PC-3 (cell line): ENCODE results near the gene KCNQ1. TPM values are rescaled to one million over a fixed set of nuclear protein-coding genes. Genes with fewer than 3 reads are reported as not detected.

Source experiments
- ATAC-seq: fragments of 200-7000 bp; cut with Tn5 transposase; 2 replicates; pipeline ENCODE4 v1.9.1; 2020; ENCODE audit warnings: mild to moderate bottlenecking, moderate library complexity
- BruUV-seq: library from RNA; stranded (reverse); fragments of 400-500 nt; replicated peaks from 2 replicates; lab custom pipeline; 2021; lab: Mats Ljungman, UMichigan
- CTCF ChIA-PET: fragments of 300-600 bp; sonication (Branson Sonifier 250); formaldehyde crosslinking; loops from one replicate; lab custom pipeline; 2022; ENCODE audit warnings: antibody characterized with exemption; lab: Charles Lee
- POLR2A ChIA-PET: fragments of 300-600 bp; sonication (Branson Sonifier 250); formaldehyde crosslinking; loops from one replicate; lab custom pipeline; 2022; ENCODE audit warnings: antibody characterized with exemption; ENCODE audit not compliant: unreplicated experiment; lab: Charles Lee
- DNase-seq: peaks from one replicate; pipeline ENCODE4 v3.0.0-alpha.2; 2015
- H2AFZ ChIP-seq: fragments of 300-600 bp; sonication (generic); 2 replicates; pipeline ENCODE4 v1.6.0; 2016; ENCODE audit warnings: antibody characterized with exemption, low read length
- H3F3A ChIP-seq: fragments of 300-600 bp; sonication (generic); one replicate; pipeline ENCODE4 v1.6.0; 2017; ENCODE audit warnings: antibody characterized with exemption, low read length, control low read depth, mild to moderate bottlenecking; ENCODE audit not compliant: unreplicated experiment
- H3K27ac ChIP-seq: fragments of 300-600 bp; sonication (generic); 2 replicates; pipeline ENCODE4 v1.5.1; 2016; ENCODE audit warnings: mild to moderate bottlenecking, low read length
- H3K27me3 ChIP-seq: fragments of 300-600 bp; sonication (generic); 2 replicates; pipeline ENCODE4 v1.6.1; 2016; ENCODE audit warnings: low read length, mixed read lengths
- H3K36me3 ChIP-seq: fragments of 300-600 bp; sonication (generic); 2 replicates; pipeline ENCODE4 v1.6.1; 2016; ENCODE audit warnings: low read depth, mixed run types, low read length, mixed read lengths
- H3K4me1 ChIP-seq: fragments of 300-600 bp; sonication (generic); 2 replicates; pipeline ENCODE4 v1.5.1; 2016; ENCODE audit warnings: low read length; ENCODE audit not compliant: insufficient read depth
- H3K4me2 ChIP-seq: fragments of 300-600 bp; sonication (generic); 2 replicates; pipeline ENCODE4 v1.6.0; 2016; ENCODE audit warnings: low read length
- H3K4me3 ChIP-seq: fragments of 300-600 bp; sonication (generic); 2 replicates; pipeline ENCODE4 v1.5.1; 2016; ENCODE audit warnings: mild to moderate bottlenecking, low read length, mixed read lengths
- H3K79me2 ChIP-seq: fragments of 300-600 bp; sonication (generic); 2 replicates; pipeline ENCODE4 v1.6.1; 2017; ENCODE audit warnings: low read length, mixed read lengths
- H3K9ac ChIP-seq: fragments of 300-600 bp; sonication (generic); 2 replicates; pipeline ENCODE4 v1.6.0; 2016; ENCODE audit warnings: mild to moderate bottlenecking, low read length
- H3K9me2 ChIP-seq: fragments of 300-600 bp; sonication (generic); replicated peaks from 2 replicates; pipeline ENCODE4 v1.6.1; 2016; ENCODE audit warnings: mixed run types, low read length, mixed read lengths
- H3K9me3 ChIP-seq: fragments of 300-600 bp; sonication (generic); 2 replicates; pipeline ENCODE4 v1.6.1; 2016; ENCODE audit warnings: low read length, mixed read lengths
- H4K20me1 ChIP-seq: fragments of 300-600 bp; sonication (generic); 2 replicates; pipeline ENCODE4 v1.6.1; 2016; ENCODE audit warnings: low read length, mixed read lengths
- EZH2 ChIP-seq: fragments of 300-600 bp; sonication (generic); IDR thresholded peaks from one replicate; pipeline ENCODE4 v1.6.1; 2017; ENCODE audit warnings: antibody characterized with exemption, mild to moderate bottlenecking, low read length; ENCODE audit not compliant: unreplicated experiment
- EZH2phosphoT487 ChIP-seq: fragments of 300-600 bp; sonication (generic); IDR thresholded peaks from 2 replicates; pipeline ENCODE4 v1.6.1; 2018; ENCODE audit warnings: mild to moderate bottlenecking, antibody characterized with exemption, low read length, borderline replicate concordance
- intact Hi-C: fragments of 100-400 bp; cut with micrococcal nuclease; formaldehyde crosslinking; loops from 2 replicates; pipeline ENCODE4 v1.9.0; 2023
- total RNA-seq: library from RNA; depleted of rRNA; stranded (reverse); fragments of >200 nt; gene quantifications from 2 replicates; pipeline ENCODE4 v1.2.3, GENCODE V29; 2014
- TF ChIP-seq, protein P1 (sequence below): fragments of 300-600 bp; sonication (generic); conservative IDR thresholded peaks from 2 replicates; pipeline ENCODE4 v1.5.1; 2017; ENCODE audit warnings: antibody characterized with exemption, low read depth, mild to moderate bottlenecking, low read length

KCNQ1 gene
- total RNA-seq, 1 experiment from 2014 or later, result 0.40 TPM

DNA sequence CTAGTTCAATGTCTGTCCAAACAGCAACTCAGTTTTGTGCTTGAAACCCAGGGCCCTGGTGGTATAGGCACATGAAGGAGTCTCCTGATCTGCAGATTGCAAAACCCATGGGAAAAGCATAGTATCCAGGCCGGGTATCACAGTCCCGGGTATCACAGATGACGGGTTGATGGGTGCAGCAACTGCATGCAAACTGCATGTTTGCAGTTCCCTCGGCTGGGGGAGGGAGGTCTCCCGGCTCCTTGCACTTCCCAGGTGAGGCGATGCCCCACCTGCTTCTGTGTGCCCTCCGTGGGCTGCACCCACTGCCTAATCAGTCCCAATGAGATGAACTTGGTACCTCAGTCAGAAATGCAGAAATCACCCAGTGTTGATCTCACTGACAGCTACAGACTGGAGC is 53.9 kb downstream of the KCNQ1 start:
- ChIA-PET CTCF (no interaction called here), POLR2A (no interaction called here)

DNA sequence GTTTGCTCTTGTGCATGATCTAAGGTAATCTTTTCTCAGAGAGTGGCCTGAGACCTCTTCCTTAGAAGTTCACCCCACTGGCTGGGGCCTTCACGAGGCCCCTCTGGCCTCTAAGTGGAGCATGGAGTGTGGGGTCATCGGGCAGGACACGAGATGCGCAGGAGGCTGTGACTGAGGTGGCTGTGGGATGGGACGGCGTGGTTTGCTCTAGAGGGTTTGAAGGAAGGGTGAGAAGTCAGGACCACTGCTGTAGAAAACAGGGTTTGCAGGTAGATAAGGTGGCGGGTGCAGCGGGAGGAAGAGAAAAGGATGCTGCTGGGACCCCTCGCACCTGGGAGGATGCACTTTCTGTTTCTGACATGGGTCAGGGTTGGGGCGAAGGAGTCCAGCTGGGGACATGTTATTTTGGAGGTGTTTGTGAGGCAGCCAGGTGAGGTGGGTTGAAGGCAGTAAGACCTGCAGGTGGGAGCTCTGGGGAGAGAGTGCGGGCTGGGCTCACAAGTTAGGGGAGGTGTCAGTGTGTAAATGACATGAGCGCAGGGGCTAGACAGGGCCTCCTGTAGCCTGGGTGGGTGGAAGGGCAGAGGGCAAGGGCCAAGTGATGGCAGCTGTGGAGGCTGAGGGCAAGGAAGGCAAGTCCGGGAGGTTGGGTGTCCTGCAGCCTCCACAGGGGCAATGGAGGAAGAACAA is 62.5 kb downstream of the KCNQ1 start:
- ChIA-PET CTCF (no interaction called here), POLR2A (no interaction called here)
- BruUV-seq, result no TSS peak
- intact Hi-C loops, result no loop called here
- no peaks in the 10 kb centered on the region for H4K20me1 ChIP-seq
- H3K36me3 ChIP-seq, result no peaks in the 10 kb centered on the region
- no peak overlapping the region for H3K4me2 ChIP-seq
- TF ChIP-seq EZH2, result no peak
- TF ChIP-seq, protein P1, sequence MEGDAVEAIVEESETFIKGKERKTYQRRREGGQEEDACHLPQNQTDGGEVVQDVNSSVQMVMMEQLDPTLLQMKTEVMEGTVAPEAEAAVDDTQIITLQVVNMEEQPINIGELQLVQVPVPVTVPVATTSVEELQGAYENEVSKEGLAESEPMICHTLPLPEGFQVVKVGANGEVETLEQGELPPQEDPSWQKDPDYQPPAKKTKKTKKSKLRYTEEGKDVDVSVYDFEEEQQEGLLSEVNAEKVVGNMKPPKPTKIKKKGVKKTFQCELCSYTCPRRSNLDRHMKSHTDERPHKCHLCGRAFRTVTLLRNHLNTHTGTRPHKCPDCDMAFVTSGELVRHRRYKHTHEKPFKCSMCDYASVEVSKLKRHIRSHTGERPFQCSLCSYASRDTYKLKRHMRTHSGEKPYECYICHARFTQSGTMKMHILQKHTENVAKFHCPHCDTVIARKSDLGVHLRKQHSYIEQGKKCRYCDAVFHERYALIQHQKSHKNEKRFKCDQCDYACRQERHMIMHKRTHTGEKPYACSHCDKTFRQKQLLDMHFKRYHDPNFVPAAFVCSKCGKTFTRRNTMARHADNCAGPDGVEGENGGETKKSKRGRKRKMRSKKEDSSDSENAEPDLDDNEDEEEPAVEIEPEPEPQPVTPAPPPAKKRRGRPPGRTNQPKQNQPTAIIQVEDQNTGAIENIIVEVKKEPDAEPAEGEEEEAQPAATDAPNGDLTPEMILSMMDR, result no peak
- no peak for TF ChIP-seq EZH2phosphoT487
- no peaks in the 10 kb centered on the region for H3K4me1 ChIP-seq
- peaks cover 25% of the 10 kb centered on the region; the same call in 1 of the 2 replicates for H3K27me3 ChIP-seq
- H3K4me3 ChIP-seq, result no peak overlapping the region
- no peaks in the 10 kb centered on the region for H3F3A ChIP-seq
- no peak overlapping the region for H2AFZ ChIP-seq
- no peak overlapping the region for H3K27ac ChIP-seq
- H3K79me2 ChIP-seq, result no peaks in the 10 kb centered on the region
- no peaks in the 10 kb centered on the region for H3K9me2 ChIP-seq
- DNase-seq, result no peak
- no peak for ATAC-seq
- no peaks in the 10 kb centered on the region for H3K9me3 ChIP-seq
- no peak overlapping the region for H3K9ac ChIP-seq

More for the DNA sequence above, 53.9 kb downstream of the KCNQ1 start:
- no peak overlapping the region for H3K9ac ChIP-seq
- H3K9me3 ChIP-seq, result peaks cover 3% of the 10 kb centered on the region; the same call in 1 of the 2 replicates
- no peak overlapping the region for H3K4me3 ChIP-seq
- no peak overlapping the region for H3K4me2 ChIP-seq
- H3K79me2 ChIP-seq, result no peaks in the 10 kb centered on the region
- intact Hi-C loops, result no loop called here
- ATAC-seq (no peak), DNase-seq (no peak)
- no peak overlapping the region for H2AFZ ChIP-seq
- H3K9me2 ChIP-seq, result no peaks in the 10 kb centered on the region
- TF ChIP-seq, protein P1, result no peak
- TF ChIP-seq EZH2 (no peak), EZH2phosphoT487 (no peak)
- H3K27ac ChIP-seq, result no peak overlapping the region
- no peaks in the 10 kb centered on the region for H3K4me1 ChIP-seq
- BruUV-seq, result no TSS peak
- peaks cover 13% of the 10 kb centered on the region; the same call in 1 of the 2 replicates for H3K27me3 ChIP-seq
- H3K36me3 ChIP-seq, result no peaks in the 10 kb centered on the region
- no peaks in the 10 kb centered on the region for H3F3A ChIP-seq
- no peaks in the 10 kb centered on the region for H4K20me1 ChIP-seq
